Measurements from ENCODE around the gene NDUFAF3. TPM values are rescaled to one million over a fixed set of nuclear protein-coding genes. Genes with fewer than 3 reads are reported as not detected.

The NDUFAF3 gene
- total RNA-seq, 1 experiment from 2014 or later, result 133 TPM

- intact Hi-C loops (cut with micrococcal nuclease; ENCODE audit: unreplicated experiment), result no loop called here
- no peak overlapping the region for H3K4me3 Mint-ChIP-seq (ENCODE audit: low read depth, unreplicated experiment)
- BruUV-seq (replicated peaks), result no TSS peak
- no peak for TF ChIP-seq CTCF (IDR thresholded peaks at IDR 0.05; ENCODE audit: unreplicated experiment)
- H3K4me1 Mint-ChIP-seq (ENCODE audit: low read depth, unreplicated experiment), result peaks cover 20% of the 10 kb centered on the region
- no peaks in the 10 kb centered on the region for H3K27me3 Mint-ChIP-seq (ENCODE audit: unreplicated experiment)
- DNase-seq, result no peak
- H3K27ac Mint-ChIP-seq (ENCODE audit: unreplicated experiment), result no peak overlapping the region
- peaks cover 51% of the 10 kb centered on the region for H3K36me3 Mint-ChIP-seq (ENCODE audit: insufficient read depth, unreplicated experiment)
- CTCF ChIA-PET, result interaction anchor here (0.6 kb wide), 1 partner anchor 222 kb away, joined by 3 read pairs; no protein-coding TSS in a partner anchor
- no peaks in the 10 kb centered on the region for H3K9me3 Mint-ChIP-seq (ENCODE audit: low read depth, unreplicated experiment)
Observed at GRCh38 chr3:49032646-49033304, 10.9 kb downstream of the NDUFAF3 start.

DNA sequence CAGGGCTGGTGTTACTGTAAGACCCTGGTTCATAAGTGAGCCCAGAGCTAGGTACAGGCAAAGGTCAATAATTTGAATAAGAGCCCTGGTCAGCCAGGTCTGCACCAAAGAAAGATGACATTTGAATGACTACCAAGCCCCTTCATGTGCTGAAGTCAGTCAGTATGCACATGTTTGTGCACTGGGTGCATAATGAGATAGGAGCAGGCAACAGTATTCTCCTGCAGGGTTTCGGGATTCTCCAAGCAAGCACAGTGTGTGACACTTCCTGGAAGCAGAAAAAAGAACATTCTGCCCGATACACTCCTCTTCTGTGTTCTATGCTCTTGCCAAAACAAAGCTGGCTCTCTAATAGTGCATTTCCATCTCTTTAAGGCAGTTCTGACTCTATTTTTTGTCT is 12.7 kb downstream of the NDUFAF3 start:
- peaks cover 2% of the 10 kb centered on the region for H3K4me1 Mint-ChIP-seq (ENCODE audit: low read depth, unreplicated experiment)
- no peak for TF ChIP-seq CTCF (IDR thresholded peaks at IDR 0.05; ENCODE audit: unreplicated experiment)
- intact Hi-C loops (cut with micrococcal nuclease; ENCODE audit: unreplicated experiment), result no loop called here
- no TSS peak for BruUV-seq (replicated peaks)
- H3K27ac Mint-ChIP-seq (ENCODE audit: unreplicated experiment), result no peak overlapping the region
- no peak for DNase-seq
- CTCF ChIA-PET, result interaction anchor here (0.6 kb wide), 1 partner anchor 337 kb away, joined by 3 read pairs; no protein-coding TSS in a partner anchor
- no peaks in the 10 kb centered on the region for H3K27me3 Mint-ChIP-seq (ENCODE audit: unreplicated experiment)
- no peak overlapping the region for H3K4me3 Mint-ChIP-seq (ENCODE audit: low read depth, unreplicated experiment)
- peaks cover 32% of the 10 kb centered on the region for H3K36me3 Mint-ChIP-seq (ENCODE audit: insufficient read depth, unreplicated experiment)
- H3K9me3 Mint-ChIP-seq (ENCODE audit: low read depth, unreplicated experiment), result no peaks in the 10 kb centered on the region

- Mint-ChIP-seq H3K36me3 (ENCODE audit: insufficient read depth, unreplicated experiment) (peaks cover 28% of the 10 kb centered on the region), H3K27me3 (ENCODE audit: unreplicated experiment) (no peaks in the 10 kb centered on the region), H3K27ac (ENCODE audit: unreplicated experiment) (no peak overlapping the region), H3K9me3 (ENCODE audit: low read depth, unreplicated experiment) (no peaks in the 10 kb centered on the region), H3K4me3 (ENCODE audit: low read depth, unreplicated experiment) (no peak overlapping the region), H3K4me1 (ENCODE audit: low read depth, unreplicated experiment) (no peaks in the 10 kb centered on the region)
- intact Hi-C loops (cut with micrococcal nuclease; ENCODE audit: unreplicated experiment), result no loop called here
- no peak for DNase-seq
- no peak for TF ChIP-seq CTCF (IDR thresholded peaks at IDR 0.05; ENCODE audit: unreplicated experiment)
- BruUV-seq (replicated peaks), result no TSS peak
- CTCF ChIA-PET, result no interaction called here
Observed at GRCh38 chr3:49035281-49035680, 13.4 kb downstream of the NDUFAF3 start.

DNA sequence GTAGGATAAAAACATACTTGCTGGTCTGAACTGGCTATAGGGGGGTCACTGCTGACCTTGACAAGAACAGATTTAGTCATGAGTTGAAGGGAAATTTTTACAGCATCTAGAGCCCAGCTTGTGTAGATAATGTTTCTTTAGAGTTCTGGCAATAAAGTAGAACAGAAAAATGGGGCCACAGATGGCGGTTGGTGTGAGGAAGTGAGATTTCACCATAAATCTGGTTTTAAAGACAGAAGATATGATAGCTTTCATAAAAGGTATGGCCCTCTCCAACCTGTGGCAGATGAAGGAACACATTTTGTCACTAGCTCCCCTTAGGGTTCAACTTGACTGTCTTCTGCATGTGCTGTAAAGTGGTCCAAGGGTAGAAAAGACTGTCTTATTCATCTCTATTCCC is 31.6 kb downstream of the NDUFAF3 start:
- Mint-ChIP-seq H3K4me1 (ENCODE audit: low read depth, unreplicated experiment) (peaks cover 8% of the 10 kb centered on the region), H3K9me3 (ENCODE audit: low read depth, unreplicated experiment) (no peaks in the 10 kb centered on the region), H3K27ac (ENCODE audit: unreplicated experiment) (no peak overlapping the region), H3K36me3 (ENCODE audit: insufficient read depth, unreplicated experiment) (peaks cover 38% of the 10 kb centered on the region), H3K4me3 (ENCODE audit: low read depth, unreplicated experiment) (no peak overlapping the region), H3K27me3 (ENCODE audit: unreplicated experiment) (no peaks in the 10 kb centered on the region)
- no TSS peak for BruUV-seq (replicated peaks)
- TF ChIP-seq CTCF (IDR thresholded peaks at IDR 0.05; ENCODE audit: unreplicated experiment), result no peak
- CTCF ChIA-PET, result no interaction called here
- no peak for DNase-seq
- intact Hi-C loops (cut with micrococcal nuclease; ENCODE audit: unreplicated experiment), result no loop called here
